ENCODE results near the gene CRTC2.
"Not testable (repeated sequence)": the region's sequence is repeated elsewhere in the genome, so short reads cannot be mapped to it uniquely, and the experiment has no call there.

The CRTC2 gene

DNA sequence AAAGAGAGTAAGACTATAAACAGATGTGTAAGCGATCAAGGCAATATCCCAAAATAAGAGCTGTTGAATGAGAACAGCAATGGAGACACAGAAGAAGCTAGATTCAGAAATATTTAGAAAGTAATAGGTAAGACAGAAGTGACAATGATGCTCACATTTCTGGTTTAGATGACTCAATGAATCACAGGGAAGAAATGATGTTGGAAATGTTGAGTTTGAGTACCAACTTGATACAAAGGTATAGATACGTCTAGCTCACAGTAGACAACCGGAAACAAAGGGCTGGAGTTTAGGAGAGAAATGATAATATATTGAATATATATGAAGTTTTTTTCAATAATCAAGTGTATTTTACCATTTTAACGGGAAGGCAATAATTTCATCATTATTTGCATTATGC lies 42.1 kb downstream of the CRTC2 start:
- H3K4me3 ChIP-seq (ENCODE audit: low read length), result no peak overlapping the region
- TF ChIP-seq, protein P1, sequence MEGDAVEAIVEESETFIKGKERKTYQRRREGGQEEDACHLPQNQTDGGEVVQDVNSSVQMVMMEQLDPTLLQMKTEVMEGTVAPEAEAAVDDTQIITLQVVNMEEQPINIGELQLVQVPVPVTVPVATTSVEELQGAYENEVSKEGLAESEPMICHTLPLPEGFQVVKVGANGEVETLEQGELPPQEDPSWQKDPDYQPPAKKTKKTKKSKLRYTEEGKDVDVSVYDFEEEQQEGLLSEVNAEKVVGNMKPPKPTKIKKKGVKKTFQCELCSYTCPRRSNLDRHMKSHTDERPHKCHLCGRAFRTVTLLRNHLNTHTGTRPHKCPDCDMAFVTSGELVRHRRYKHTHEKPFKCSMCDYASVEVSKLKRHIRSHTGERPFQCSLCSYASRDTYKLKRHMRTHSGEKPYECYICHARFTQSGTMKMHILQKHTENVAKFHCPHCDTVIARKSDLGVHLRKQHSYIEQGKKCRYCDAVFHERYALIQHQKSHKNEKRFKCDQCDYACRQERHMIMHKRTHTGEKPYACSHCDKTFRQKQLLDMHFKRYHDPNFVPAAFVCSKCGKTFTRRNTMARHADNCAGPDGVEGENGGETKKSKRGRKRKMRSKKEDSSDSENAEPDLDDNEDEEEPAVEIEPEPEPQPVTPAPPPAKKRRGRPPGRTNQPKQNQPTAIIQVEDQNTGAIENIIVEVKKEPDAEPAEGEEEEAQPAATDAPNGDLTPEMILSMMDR (conservative IDR thresholded peaks at IDR 0.05; ENCODE audit: low read depth, low read length), result no peak
- DNase-seq (ENCODE audit: low read depth), result no peak

DNA sequence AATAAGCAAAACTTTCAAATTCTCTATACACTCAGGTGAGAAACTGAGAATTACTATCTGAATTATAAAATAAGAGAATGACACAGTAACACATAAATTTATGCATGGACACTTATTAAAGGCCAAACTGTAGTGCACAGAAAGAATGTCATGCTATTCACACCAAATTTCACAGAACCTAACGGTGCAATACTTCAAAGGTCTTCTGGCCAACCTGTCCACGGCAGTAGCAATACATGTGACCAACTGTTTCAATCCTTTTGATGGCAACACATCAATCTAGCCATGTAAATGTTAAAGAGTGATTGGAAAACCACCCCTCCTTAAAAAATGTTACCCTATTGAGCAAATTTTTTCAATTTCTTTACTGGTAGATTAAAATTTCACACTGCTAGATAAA lies 46.1 kb downstream of the CRTC2 start:
- H3K4me3 ChIP-seq (ENCODE audit: low read length), result no peak overlapping the region
- TF ChIP-seq, protein P1 (conservative IDR thresholded peaks at IDR 0.05; ENCODE audit: low read depth, low read length), result no peak
- DNase-seq (ENCODE audit: low read depth), result no peak

DNA sequence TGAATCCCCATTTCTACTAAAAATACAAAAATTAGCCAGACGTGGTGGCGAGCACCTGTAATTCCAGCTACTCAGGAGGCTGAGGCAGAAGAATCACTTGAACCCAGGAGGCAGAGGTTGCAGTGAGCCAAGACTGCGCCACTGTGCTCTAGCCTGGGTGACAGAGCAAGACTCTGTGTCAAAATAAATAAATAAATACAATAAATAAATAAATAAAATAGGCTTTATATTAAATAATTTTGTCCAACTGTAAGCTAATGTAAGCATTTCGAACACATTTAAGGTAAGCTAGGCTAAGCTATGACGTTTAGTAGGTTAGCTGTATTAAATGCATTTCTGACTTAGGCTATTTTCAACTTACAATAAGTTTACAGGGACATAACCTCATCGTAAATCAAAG lies 47.9 kb downstream of the CRTC2 start:
- not testable (repeated sequence) for DNase-seq (ENCODE audit: low read depth)

DNA sequence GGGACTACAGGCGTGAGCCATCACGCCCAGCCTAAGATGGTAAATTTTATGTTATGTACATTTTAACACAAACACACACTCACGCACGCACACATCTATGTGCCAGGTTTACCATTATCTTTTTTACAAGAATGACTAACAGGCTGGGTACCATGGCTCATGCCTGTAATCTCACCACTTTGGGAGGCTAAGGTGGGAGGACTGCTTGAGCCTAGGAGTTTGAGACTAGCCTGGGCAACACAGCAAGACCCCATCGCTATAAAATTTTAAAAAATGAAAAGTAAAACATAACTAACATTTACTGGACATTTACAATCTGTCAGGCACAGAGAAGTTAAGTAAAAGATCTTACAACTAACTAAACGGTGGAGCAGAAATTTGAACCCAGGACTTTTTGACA lies 50.3 kb downstream of the CRTC2 start:
- no peak overlapping the region for H3K4me3 ChIP-seq (ENCODE audit: low read length)
- TF ChIP-seq, protein P1 (conservative IDR thresholded peaks at IDR 0.05; ENCODE audit: low read depth, low read length), result no peak
- no peak for DNase-seq (ENCODE audit: low read depth)

More for the DNA sequence above, 47.9 kb downstream of the CRTC2 start:
- not testable (repeated sequence) for H3K4me3 ChIP-seq (ENCODE audit: low read length)

DNA sequence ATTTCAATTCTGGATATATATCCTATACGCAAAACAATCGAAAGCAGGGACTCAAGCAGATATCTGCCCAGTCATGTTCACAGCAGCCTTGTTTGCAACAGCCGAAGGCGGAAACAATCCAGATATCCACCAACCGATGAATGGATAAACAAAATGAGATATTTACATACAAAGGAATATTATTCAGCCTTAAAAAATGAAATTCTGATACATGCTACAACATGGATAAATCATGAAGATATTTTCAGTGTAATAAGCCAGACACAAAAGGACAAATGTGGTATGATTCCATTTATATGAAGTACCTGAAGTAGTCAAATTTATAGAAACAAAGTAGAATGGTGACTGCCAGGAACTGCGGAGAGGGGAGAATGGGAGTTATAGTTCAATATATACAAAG lies 51.3 kb downstream of the CRTC2 start:
- H3K4me3 ChIP-seq (ENCODE audit: low read length), result no peak overlapping the region
- no peak for DNase-seq (ENCODE audit: low read depth)
- TF ChIP-seq, protein P1 (conservative IDR thresholded peaks at IDR 0.05; ENCODE audit: low read depth, low read length), result no peak

DNA sequence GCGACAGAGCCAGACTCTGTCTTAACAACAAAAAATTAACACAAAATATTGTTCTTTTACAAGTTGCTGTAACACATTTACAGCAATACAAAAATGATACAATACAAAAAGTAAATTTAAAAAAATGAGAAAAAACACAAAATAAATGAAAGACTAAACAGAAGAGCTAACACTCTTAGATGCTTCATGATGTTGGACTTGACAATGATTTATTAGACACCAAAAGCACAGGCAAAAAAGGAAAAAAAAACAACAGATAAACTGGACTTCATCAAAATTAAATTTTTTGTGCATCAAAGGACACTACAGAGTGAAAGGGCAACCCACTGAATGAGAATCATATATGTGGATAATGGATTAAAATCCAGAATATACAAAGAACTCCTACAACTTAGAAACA lies 52.0 kb downstream of the CRTC2 start:
- no peak for DNase-seq (ENCODE audit: low read depth)
- TF ChIP-seq, protein P1 (conservative IDR thresholded peaks at IDR 0.05; ENCODE audit: low read depth, low read length), result no peak
- no peak overlapping the region for H3K4me3 ChIP-seq (ENCODE audit: low read length)

DNA sequence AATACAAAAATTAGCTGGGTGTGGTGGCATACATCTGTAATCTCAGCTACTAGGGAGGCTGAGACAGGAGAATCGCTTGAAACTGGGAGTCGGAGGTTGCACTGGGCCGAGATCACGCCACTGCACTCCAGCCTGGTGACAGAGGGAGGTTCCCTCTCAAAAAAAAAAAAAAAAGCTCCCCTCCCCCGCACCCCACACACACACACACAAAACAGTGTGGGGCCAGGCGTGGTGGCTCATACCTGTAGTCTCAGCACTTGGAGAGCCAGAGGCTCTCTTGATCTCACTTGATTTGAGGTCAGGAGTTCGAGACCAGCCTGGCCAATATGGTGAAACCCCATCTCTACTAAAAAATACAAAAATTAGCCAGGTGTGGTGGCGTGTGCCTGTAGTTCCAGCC lies 52.5 kb downstream of the CRTC2 start:
- not testable (repeated sequence) for H3K4me3 ChIP-seq (ENCODE audit: low read length); DNase-seq (ENCODE audit: low read depth)

DNA sequence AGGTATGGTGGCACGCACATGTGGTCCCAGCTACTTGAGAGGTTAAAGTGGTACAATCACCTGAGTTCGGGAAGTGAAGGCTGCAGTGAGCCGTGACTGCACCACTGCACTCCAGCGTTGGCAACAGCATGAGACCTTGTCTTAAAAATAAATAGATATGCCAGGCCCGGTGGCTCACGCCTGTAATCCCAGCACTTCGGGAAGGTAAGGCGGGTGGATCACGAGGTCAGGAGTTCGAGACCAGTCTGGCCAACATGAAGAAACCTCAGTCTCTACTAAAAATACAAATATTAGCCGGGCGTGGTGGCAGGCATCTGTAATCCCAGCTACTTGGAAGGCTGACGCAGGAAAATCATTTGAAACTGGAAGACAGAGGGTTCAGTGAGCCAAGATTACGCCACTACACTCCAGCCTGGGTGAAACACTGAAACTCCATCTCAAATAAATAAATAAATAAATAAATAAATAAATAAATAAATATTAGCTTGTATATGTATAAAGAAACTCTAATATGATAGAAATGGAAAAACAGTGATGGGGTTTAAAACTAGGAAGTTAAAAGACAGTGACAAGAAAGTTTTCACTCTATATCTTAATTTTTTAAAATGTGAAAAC lies 54.5 kb downstream of the CRTC2 start:
- TF ChIP-seq, protein P1 (conservative IDR thresholded peaks at IDR 0.05; ENCODE audit: low read depth, low read length), result no peak
- no peak overlapping the region for H3K4me3 ChIP-seq (ENCODE audit: low read length)
- no peak for DNase-seq (ENCODE audit: low read depth)
